Measurements from ENCODE around the gene SLC8A2.

- no peak for TF ChIP-seq EP300 (conservative IDR thresholded peaks at IDR 0.05; ENCODE audit: poor library complexity, severe bottlenecking)
- no peak for TF ChIP-seq CTCF (IDR thresholded peaks at IDR 0.05; ENCODE audit: poor library complexity, severe bottlenecking)
- no peak for TF ChIP-seq POLR2AphosphoS5 (IDR thresholded peaks at IDR 0.05)
- no peak for TF ChIP-seq TAF1 (IDR thresholded peaks at IDR 0.05; ENCODE audit: low read depth)
- no peak for TF ChIP-seq EZH2 (IDR thresholded peaks at IDR 0.05; ENCODE audit: borderline replicate concordance, insufficient read depth, low read length, poor library complexity, severe bottlenecking)
- TF ChIP-seq MXI1 (conservative IDR thresholded peaks at IDR 0.05; ENCODE audit: poor library complexity, severe bottlenecking): no peak
These were observed 37.6 kb downstream of the SLC8A2 start for GRCh38 chr19:47434088-47434487.
